OCI-LY1 (cell line): ENCODE results near the gene RER1.

Source experiments
- H2AFZ ChIP-seq: fragments of 200-600 bp; sonication (generic), shearing (Covaris generic); 2 replicates; pipeline ENCODE4 v1.6.0; 2014; ENCODE audit warnings: antibody characterized with exemption, mild to moderate bottlenecking, low read length
- H3F3A ChIP-seq: fragments of 200-600 bp; sonication (generic), shearing (Covaris generic); 2 replicates; pipeline ENCODE4 v1.6.0; 2014; ENCODE audit warnings: mild to moderate bottlenecking, antibody characterized with exemption, low read length, moderate library complexity; ENCODE audit not compliant: insufficient read depth
- H3K27ac ChIP-seq: fragments of 200-600 bp; sonication (generic); 2 replicates; pipeline ENCODE4 v1.5.1; 2014; ENCODE audit warnings: low read length, mixed run types, mild to moderate bottlenecking, low read depth; ENCODE audit not compliant: poor library complexity, severe bottlenecking
- H3K27me3 ChIP-seq: fragments of 200-600 bp; sonication (generic); 2 replicates; pipeline ENCODE4 v1.6.0; 2014; ENCODE audit warnings: antibody characterized with exemption, mild to moderate bottlenecking, low read length, moderate library complexity; ENCODE audit not compliant: insufficient read depth
- H3K36me3 ChIP-seq: fragments of 200-600 bp; sonication (generic); 2 replicates; pipeline ENCODE4 v1.6.1; 2014; ENCODE audit warnings: mild to moderate bottlenecking, antibody characterized with exemption, low read length, moderate library complexity, mixed read lengths; ENCODE audit not compliant: insufficient read depth
- H3K4me1 ChIP-seq: fragments of 200-600 bp; sonication (generic); 2 replicates; pipeline ENCODE4 v1.5.1; 2014; ENCODE audit warnings: mild to moderate bottlenecking, low read length, moderate library complexity; ENCODE audit not compliant: insufficient read depth, severe bottlenecking
- H3K4me2 ChIP-seq: fragments of 200-600 bp; sonication (generic), shearing (Covaris generic); 2 replicates; pipeline ENCODE4 v1.6.1; 2014; ENCODE audit warnings: low read length
- H3K4me3 ChIP-seq: fragments of 200-600 bp; sonication (generic); 2 replicates; pipeline ENCODE4 v1.5.1; 2014; ENCODE audit warnings: low read length, low read depth, mild to moderate bottlenecking, mixed read lengths; ENCODE audit not compliant: poor library complexity, severe bottlenecking
- H3K79me2 ChIP-seq: fragments of 200-600 bp; shearing (Covaris generic); 2 replicates; pipeline ENCODE4 v1.6.1; 2016; ENCODE audit warnings: mixed run types, low read length, mixed read lengths; ENCODE audit not compliant: insufficient read depth
- H3K9ac ChIP-seq: fragments of 200-600 bp; sonication (generic), shearing (Covaris generic); 2 replicates; pipeline ENCODE4 v1.6.1; 2014; ENCODE audit warnings: mild to moderate bottlenecking, low read length, mixed read lengths
- H3K9me2 ChIP-seq: fragments of 200-600 bp; sonication (generic), shearing (Covaris generic); 2 replicates; pipeline ENCODE4 v1.6.1; 2014; ENCODE audit warnings: low read depth, mild to moderate bottlenecking, low read length, mixed read lengths
- H3K9me3 ChIP-seq: fragments of 200-600 bp; shearing (Covaris generic); 2 replicates; pipeline ENCODE4 v1.6.1; 2014; ENCODE audit warnings: low read length, mixed read lengths
- H4K20me1 ChIP-seq: fragments of 200-600 bp; sonication (generic), shearing (Covaris generic); 2 replicates; pipeline ENCODE4 v1.6.0; 2016; ENCODE audit warnings: mild to moderate bottlenecking, low read length; ENCODE audit not compliant: insufficient read depth
- EZH2 ChIP-seq: fragments of 200-600 bp; sonication (generic), shearing (Covaris generic); IDR thresholded peaks from 2 replicates; pipeline ENCODE4 v1.8.0; 2017; ENCODE audit warnings: borderline replicate concordance, mixed run types, mild to moderate bottlenecking, antibody characterized with exemption, low read length, moderate library complexity, mixed read lengths
- TF ChIP-seq, protein P1 (sequence below): fragments of 200-600 bp; sonication (generic), shearing (Covaris generic); IDR thresholded peaks from 2 replicates; pipeline ENCODE4 v1.5.1; 2017; ENCODE audit warnings: mild to moderate bottlenecking, antibody characterized with exemption, low read length, moderate library complexity, mixed read lengths

The RER1 gene

DNA sequence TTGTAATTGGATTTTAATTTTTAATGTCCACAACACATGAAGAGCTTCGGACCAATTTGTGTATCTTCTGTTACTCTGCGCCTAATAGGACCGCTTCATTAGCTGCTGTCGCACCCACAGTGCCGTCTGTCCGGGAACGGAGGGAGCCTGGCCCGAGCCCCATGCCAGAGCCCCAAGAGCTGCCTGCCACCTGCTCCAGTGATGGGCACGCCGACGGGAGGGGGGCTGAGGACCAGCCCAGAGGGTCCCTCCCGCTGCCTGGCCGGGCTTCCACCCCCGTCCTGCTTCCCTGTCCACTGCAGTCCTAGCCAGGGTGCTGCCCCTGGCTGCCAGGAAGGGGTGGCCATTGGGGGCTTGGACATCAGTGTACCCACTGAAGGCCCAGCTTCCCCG lies 54.2 kb downstream of the RER1 start:
- H2AFZ ChIP-seq: no peak overlapping the region
- H4K20me1 ChIP-seq: no peaks in the 10 kb centered on the region
- H3K9me3 ChIP-seq: no peaks in the 10 kb centered on the region
- H3K4me3 ChIP-seq: no peak overlapping the region
- H3K9me2 ChIP-seq: no peaks in the 10 kb centered on the region
- no peaks in the 10 kb centered on the region for H3F3A ChIP-seq
- no peak overlapping the region for H3K27ac ChIP-seq
- no peak overlapping the region for H3K9ac ChIP-seq
- H3K4me1 ChIP-seq: no peaks in the 10 kb centered on the region
- TF ChIP-seq, protein P1, sequence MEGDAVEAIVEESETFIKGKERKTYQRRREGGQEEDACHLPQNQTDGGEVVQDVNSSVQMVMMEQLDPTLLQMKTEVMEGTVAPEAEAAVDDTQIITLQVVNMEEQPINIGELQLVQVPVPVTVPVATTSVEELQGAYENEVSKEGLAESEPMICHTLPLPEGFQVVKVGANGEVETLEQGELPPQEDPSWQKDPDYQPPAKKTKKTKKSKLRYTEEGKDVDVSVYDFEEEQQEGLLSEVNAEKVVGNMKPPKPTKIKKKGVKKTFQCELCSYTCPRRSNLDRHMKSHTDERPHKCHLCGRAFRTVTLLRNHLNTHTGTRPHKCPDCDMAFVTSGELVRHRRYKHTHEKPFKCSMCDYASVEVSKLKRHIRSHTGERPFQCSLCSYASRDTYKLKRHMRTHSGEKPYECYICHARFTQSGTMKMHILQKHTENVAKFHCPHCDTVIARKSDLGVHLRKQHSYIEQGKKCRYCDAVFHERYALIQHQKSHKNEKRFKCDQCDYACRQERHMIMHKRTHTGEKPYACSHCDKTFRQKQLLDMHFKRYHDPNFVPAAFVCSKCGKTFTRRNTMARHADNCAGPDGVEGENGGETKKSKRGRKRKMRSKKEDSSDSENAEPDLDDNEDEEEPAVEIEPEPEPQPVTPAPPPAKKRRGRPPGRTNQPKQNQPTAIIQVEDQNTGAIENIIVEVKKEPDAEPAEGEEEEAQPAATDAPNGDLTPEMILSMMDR: no peak
- no peak for TF ChIP-seq EZH2
- H3K36me3 ChIP-seq: no peaks in the 10 kb centered on the region
- H3K4me2 ChIP-seq: no peak overlapping the region
- H3K27me3 ChIP-seq: no peaks in the 10 kb centered on the region
- H3K79me2 ChIP-seq: no peaks in the 10 kb centered on the region

DNA sequence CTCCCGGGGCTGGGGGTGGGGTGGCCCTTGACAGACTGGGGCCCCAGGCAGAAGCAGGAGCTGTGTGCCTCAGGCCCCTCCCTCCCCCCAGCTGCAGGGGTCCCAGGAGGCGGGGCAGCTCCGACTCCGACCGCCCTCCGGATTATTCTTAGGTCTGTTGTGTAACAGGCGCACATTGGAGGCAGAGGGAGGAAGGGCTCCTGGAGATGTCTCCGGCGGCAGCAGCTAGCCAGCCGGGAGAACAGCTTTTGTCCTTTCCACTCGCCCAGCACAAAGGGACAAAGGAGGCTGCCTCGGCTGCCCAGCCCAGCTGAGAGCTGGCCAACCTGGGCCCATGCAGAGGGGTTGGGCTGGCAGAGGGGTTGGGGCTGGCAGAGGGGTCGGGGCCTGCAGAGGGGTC lies 54.8 kb downstream of the RER1 start:
- Histone ChIP-seq H3K4me2 (no peak overlapping the region), H3K79me2 (no peaks in the 10 kb centered on the region), H3K9ac (no peak overlapping the region), H3K36me3 (no peaks in the 10 kb centered on the region), H3K9me3 (no peaks in the 10 kb centered on the region), H3K27me3 (no peaks in the 10 kb centered on the region), H4K20me1 (no peaks in the 10 kb centered on the region), H3K4me3 (no peak overlapping the region), H3K4me1 (no peaks in the 10 kb centered on the region), H2AFZ (no peak overlapping the region), H3K9me2 (no peaks in the 10 kb centered on the region), H3K27ac (no peak overlapping the region), H3F3A (no peaks in the 10 kb centered on the region)
- TF ChIP-seq EZH2: no peak
- TF ChIP-seq, protein P1: no peak

GRCh38 chr1:2446861-2447260 lies 55.2 kb downstream of the RER1 start:
- Histone ChIP-seq H3K4me1 (no peaks in the 10 kb centered on the region), H3K9me3 (no peaks in the 10 kb centered on the region), H3K9me2 (no peaks in the 10 kb centered on the region), H3K36me3 (no peaks in the 10 kb centered on the region), H2AFZ (no peak overlapping the region), H4K20me1 (no peaks in the 10 kb centered on the region), H3K9ac (no peak overlapping the region), H3K4me3 (no peak overlapping the region), H3F3A (no peaks in the 10 kb centered on the region), H3K27me3 (no peaks in the 10 kb centered on the region), H3K79me2 (no peaks in the 10 kb centered on the region), H3K4me2 (no peak overlapping the region), H3K27ac (no peak overlapping the region)
- no peak for TF ChIP-seq EZH2
- TF ChIP-seq, protein P1: no peak
